Ovary (tissue), 9 donors: Measurements from ENCODE around the gene RPRD1B. TPM values are rescaled to one million over a fixed set of nuclear protein-coding genes. Genes with fewer than 3 reads are reported as not detected.

Experiments used
- DNase-seq, 5 donors: peaks; one replicate each; pipeline ENCODE4 v3.0.0-alpha.2; 2019 to 2020
- H3K27ac ChIP-seq, 2 donors: fragments of 200-600 bp; one replicate each; pipeline versions ENCODE4 v1.5.1 to v1.8.0; 2019 to 2022
- H3K27me3 ChIP-seq: fragments of 200-600 bp; one replicate; pipeline ENCODE4 v1.8.0; 2022
- H3K36me3 ChIP-seq: fragments of 200-600 bp; sonication (generic); one replicate; pipeline ENCODE4 v1.5.1; 2019
- H3K4me1 ChIP-seq: one replicate; pipeline ENCODE4 v1.8.1; 2013; ENCODE audit warnings: mild to moderate bottlenecking, moderate library complexity; ENCODE audit not compliant: insufficient read depth
- H3K4me3 ChIP-seq: fragments of 200-600 bp; sonication (generic); one replicate; pipeline ENCODE4 v1.5.1; 2017
- H3K9me3 ChIP-seq, 2 donors: fragments of 200-600 bp in 1 of 2; sonication (generic) in 1 of 2; one replicate each; pipeline versions ENCODE4 v1.5.1 to v1.8.1; 2013 to 2019; ENCODE audit warnings: mild to moderate bottlenecking in 1 of 2, moderate library complexity in 1 of 2
- EP300 ChIP-seq: sonication (generic); formaldehyde crosslinking; IDR thresholded peaks from one replicate; pipeline ENCODE4 v1.6.1; 2017; ENCODE audit warnings: antibody characterized with exemption
- POLR2A ChIP-seq: fragments of 450-650 bp; IDR thresholded peaks from one replicate; pipeline ENCODE4 v1.6.1; 2017; ENCODE audit warnings: antibody characterized with exemption, mild to moderate bottlenecking, moderate library complexity
- WGBS, 3 donors: extraction: QIAGEN DNeasy Blood & Tissue Kit in 1 of 3; methylation state at CpG; one replicate each; pipeline versions ENCODE4 v1.1.5 to v1.1.7; 2013 to 2017; 5-methylcytosine and 5-hydroxymethylcytosine counted together
- intact Hi-C, 4 donors: fragments of 100-400 bp; cut with DNase I; formaldehyde crosslinking; loops; one replicate each; pipeline versions ENCODE4 v1.11.0 to v1.15.1; 2022 to 2023
- polyA plus RNA-seq, 2 donors: library from polyadenylated mRNA; stranded (reverse); fragments of 200-250 nt in 1 of 2; fragments of 350-450 nt in 1 of 2; fragmentation: Illumina TruSeq in 1 of 2; extraction: RNeasy Lipid Tissue Mini Kit (QIAGEN cat#74804) in 1 of 2; gene quantifications; one replicate each; pipeline ENCODE4 v1.2.3, GENCODE V29; 2013 to 2014
- total RNA-seq, 7 donors: library from RNA; depleted of rRNA in 2 of 7; stranded (reverse); fragments of >200 nt in 2 of 7; fragmentation: NEBNext Ultra II Directional in 3 of 7; extraction: Animal tissue kit (Norgen Biotek cat#: 25700) in 3 of 7; gene quantifications; one replicate each; pipeline versions ENCODE4 v1.1.0 to v1.2.4, GENCODE V29; 2016 to 2023
- TF ChIP-seq, protein P1 (sequence below), 3 donors: fragments of 450-650 bp in 2 of 3; fragments of 200-600 bp in 1 of 3; IDR thresholded peaks; one replicate each; pipeline versions ENCODE4 v1.5.1 to v1.8.0; 2016 to 2022; ENCODE audit warnings: antibody characterized with exemption in 3 of 3, mild to moderate bottlenecking in 1 of 3
- donor health status: DM: no; HTN: no; CAD: no; lungs with moderate emphysema.
- donor health status: DM: no; HTN: no; CAD: no.
- donor health status: Bipolar disorder and iron deficiency.
- donor health status: DM: yes; HTN: yes; CAD: no.
- donor health status: DM: no; HTN: no; CAD: no.
- donor health status: DM: yes; HTN: yes; CAD: no.

The RPRD1B gene
- total and polyA plus RNA-seq, 9 donors: 12.1 to 45.3 (median 33.4) TPM

DNA sequence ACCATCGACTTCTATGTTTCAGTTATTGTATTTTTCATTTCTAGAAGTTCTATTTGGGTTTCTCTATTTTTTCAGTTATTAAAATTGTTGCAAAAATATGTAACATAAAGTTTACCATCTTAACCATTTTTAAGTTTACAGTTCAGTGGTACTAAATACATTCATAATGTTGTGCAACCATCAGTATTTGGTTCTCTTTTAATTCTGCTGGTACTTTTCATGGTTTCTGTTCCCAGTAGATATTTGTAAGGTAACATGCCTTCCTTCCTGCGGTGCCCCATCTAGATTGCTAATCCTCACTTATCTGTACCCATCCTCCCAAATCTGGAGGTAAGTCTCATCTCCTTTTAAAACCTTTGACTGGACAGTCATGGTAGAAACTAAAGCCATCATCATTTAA, 83.7 kb downstream of the RPRD1B start:
- Histone ChIP-seq H3K27me3 (no peaks in the 10 kb centered on the region), H3K27ac (no peak overlapping the region), H3K9me3 (no peaks in the 10 kb centered on the region), H3K4me1 (no peaks in the 10 kb centered on the region), H3K4me3 (no peak overlapping the region), H3K36me3 (no peaks in the 10 kb centered on the region)
- intact Hi-C loops: no loop called here
- WGBS, 3 donors: 95 to 98% (median 97%) methylated on average over 2 of the region's 2 CpGs
- no peak for DNase-seq
- TF ChIP-seq POLR2A (no peak), EP300 (no peak)
- TF ChIP-seq, protein P1, sequence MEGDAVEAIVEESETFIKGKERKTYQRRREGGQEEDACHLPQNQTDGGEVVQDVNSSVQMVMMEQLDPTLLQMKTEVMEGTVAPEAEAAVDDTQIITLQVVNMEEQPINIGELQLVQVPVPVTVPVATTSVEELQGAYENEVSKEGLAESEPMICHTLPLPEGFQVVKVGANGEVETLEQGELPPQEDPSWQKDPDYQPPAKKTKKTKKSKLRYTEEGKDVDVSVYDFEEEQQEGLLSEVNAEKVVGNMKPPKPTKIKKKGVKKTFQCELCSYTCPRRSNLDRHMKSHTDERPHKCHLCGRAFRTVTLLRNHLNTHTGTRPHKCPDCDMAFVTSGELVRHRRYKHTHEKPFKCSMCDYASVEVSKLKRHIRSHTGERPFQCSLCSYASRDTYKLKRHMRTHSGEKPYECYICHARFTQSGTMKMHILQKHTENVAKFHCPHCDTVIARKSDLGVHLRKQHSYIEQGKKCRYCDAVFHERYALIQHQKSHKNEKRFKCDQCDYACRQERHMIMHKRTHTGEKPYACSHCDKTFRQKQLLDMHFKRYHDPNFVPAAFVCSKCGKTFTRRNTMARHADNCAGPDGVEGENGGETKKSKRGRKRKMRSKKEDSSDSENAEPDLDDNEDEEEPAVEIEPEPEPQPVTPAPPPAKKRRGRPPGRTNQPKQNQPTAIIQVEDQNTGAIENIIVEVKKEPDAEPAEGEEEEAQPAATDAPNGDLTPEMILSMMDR (IDR thresholded peaks at IDR 0.05): no peak

DNA sequence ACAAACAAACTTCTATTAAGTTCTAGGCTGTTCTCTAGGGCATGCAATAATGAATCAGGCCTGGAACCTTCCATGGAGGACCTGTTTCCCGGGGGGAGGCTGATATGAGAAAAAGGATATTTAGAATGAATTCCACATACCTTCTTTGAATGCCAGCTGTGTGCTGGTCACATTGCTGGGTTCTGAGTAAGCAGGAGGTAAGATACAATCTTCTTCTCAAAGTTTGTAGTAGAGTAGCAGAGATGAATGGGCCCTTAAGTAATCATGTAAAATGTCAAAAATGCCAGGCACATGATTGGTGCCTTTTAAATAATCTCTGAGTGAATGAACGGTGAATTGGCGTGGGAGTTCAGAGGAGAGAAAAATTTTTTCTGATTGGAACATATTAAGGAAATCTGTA, 84.1 kb downstream of the RPRD1B start:
- H3K4me3 ChIP-seq: no peak overlapping the region
- H3K27me3 ChIP-seq: no peaks in the 10 kb centered on the region
- no peaks in the 10 kb centered on the region for H3K36me3 ChIP-seq
- no peak for TF ChIP-seq POLR2A
- TF ChIP-seq EP300: no peak
- TF ChIP-seq, protein P1 (IDR thresholded peaks at IDR 0.05): no peak
- intact Hi-C loops: no loop called here
- H3K4me1 ChIP-seq: no peaks in the 10 kb centered on the region
- WGBS, 3 donors: 57 to 77% (median 68%) methylated on average over 3 of the region's 3 CpGs
- no peaks in the 10 kb centered on the region for H3K9me3 ChIP-seq
- no peak overlapping the region for H3K27ac ChIP-seq
- DNase-seq: no peak

DNA sequence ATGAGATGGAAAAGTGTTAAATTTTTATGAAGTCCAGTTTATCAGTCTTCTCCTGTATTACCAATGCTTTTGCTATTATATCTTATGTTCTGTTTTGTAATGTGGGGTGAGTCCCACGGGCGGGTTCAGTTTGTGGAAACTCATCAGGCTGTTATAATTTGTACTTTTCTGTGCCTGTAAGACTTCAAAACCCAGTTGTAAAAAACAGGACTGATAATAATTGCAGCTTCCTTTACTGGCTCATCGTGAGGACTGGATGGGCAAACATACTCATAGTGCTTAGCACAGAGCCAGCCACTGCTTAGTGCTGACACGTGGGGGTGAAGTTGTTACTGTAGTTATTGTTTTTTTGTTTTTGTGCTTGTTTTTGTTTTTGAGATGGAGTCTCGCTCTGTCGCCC, 85.9 kb downstream of the RPRD1B start:
- Histone ChIP-seq H3K9me3 (no peaks in the 10 kb centered on the region), H3K4me3 (no peak overlapping the region), H3K27me3 (no peaks in the 10 kb centered on the region), H3K27ac (no peak overlapping the region), H3K36me3 (no peaks in the 10 kb centered on the region), H3K4me1 (no peaks in the 10 kb centered on the region)
- TF ChIP-seq EP300: no peak
- TF ChIP-seq POLR2A: no peak
- intact Hi-C loops: no loop called here
- 18 to 39% (median 31%) methylated on average over 6 of the region's 6 CpGs for WGBS, 3 donors
- no peak for DNase-seq

DNA sequence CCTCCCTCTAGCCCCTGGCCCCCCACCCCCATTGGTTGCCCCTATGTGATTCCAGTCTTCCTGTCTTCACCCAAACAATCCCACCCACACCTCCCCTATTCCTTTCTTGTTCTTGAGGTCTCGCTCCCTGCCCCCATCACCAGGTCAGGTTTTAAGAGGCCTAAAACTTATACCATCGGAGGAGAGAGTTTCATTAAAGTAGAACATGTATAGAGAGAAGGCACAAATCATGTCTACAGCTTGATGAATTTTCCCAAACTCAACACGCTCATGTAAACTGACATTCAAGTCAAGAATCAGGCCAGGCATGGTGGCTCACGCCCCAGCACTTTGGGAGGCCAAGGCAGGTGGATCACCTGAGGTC, 87.1 kb downstream of the RPRD1B start:
- DNase-seq: no peak
- no peaks in the 10 kb centered on the region for H3K36me3 ChIP-seq

DNA sequence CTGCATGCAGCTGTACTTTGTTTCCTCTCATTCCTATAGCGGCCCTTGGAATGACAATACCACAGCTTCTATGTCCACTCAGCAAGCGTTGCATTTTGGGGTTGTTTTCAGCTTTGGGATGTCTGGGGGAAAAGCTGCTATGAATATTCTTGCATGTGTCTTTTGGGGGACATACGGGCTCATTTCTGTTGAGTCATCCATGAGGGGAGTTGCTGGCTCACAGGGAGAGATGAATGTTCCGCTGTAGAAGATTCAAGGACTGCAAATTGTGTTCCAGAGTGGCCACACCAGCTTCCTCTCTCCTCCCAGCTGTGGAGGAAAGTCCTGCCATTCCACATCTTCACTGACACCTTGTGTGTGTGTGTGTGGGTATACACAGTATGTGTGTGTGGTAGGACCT, 88.2 kb downstream of the RPRD1B start:
- no peak overlapping the region for H3K4me3 ChIP-seq
- no peaks in the 10 kb centered on the region for H3K36me3 ChIP-seq
- peaks cover 15% of the 10 kb centered on the region for H3K4me1 ChIP-seq
- no peak for DNase-seq
- no peaks in the 10 kb centered on the region for H3K27me3 ChIP-seq
- no peaks in the 10 kb centered on the region for H3K9me3 ChIP-seq
- WGBS, 3 donors: 75 to 83% (median 76%) methylated on average over 4 of the region's 4 CpGs
- no peak overlapping the region for H3K27ac ChIP-seq
- no peak for TF ChIP-seq EP300
- TF ChIP-seq, protein P1 (IDR thresholded peaks at IDR 0.05): no peak
- TF ChIP-seq POLR2A: no peak
- intact Hi-C loops: no loop called here

More for the DNA sequence above, 87.1 kb downstream of the RPRD1B start:
- 95 to 98% (median 96%) methylated on average over 4 of the region's 4 CpGs for WGBS, 3 donors
- intact Hi-C loops: no loop called here
- no peaks in the 10 kb centered on the region for H3K27me3 ChIP-seq
- no peak overlapping the region for H3K27ac ChIP-seq
- TF ChIP-seq, protein P1 (IDR thresholded peaks at IDR 0.05): no peak
- no peak for TF ChIP-seq EP300
- no peak for TF ChIP-seq POLR2A
- no peak overlapping the region for H3K4me3 ChIP-seq
- H3K4me1 ChIP-seq: peaks cover 5% of the 10 kb centered on the region
- H3K9me3 ChIP-seq: no peaks in the 10 kb centered on the region
